ENCODE results near the gene PPP1R16B.

The PPP1R16B gene

GRCh38 chr20:38867062-38867359, 61.5 kb downstream of the PPP1R16B start:
- H3K9ac ChIP-seq (ENCODE audit: insufficient read length), result no peak overlapping the region
- no peak for DNase-seq (ENCODE audit: low read depth, low spot score)
- H3K36me3 ChIP-seq (ENCODE audit: insufficient read depth, low read length), result no peaks in the 10 kb centered on the region
- no peak overlapping the region for H3K4me3 ChIP-seq
- H3K9me3 ChIP-seq (ENCODE audit: low read depth, low read length), result no peaks in the 10 kb centered on the region
- TF ChIP-seq POLR2AphosphoS5 (IDR thresholded peaks at IDR 0.05; ENCODE audit: borderline replicate concordance, low read depth, low read length), result no peak
- TF ChIP-seq EZH2 (IDR thresholded peaks at IDR 0.05), result no peak
- TF ChIP-seq FOXP2 (optimal IDR thresholded peaks at IDR 0.05; ENCODE audit: control extremely low read depth, extremely low read length, insufficient read depth), result no peak
- H3K27ac ChIP-seq, result no peak overlapping the region

- Histone ChIP-seq H3K27ac (no peak overlapping the region), H3K9ac (ENCODE audit: insufficient read length) (no peak overlapping the region), H3K4me3 (no peak overlapping the region), H3K9me3 (ENCODE audit: low read depth, low read length) (no peaks in the 10 kb centered on the region), H3K36me3 (ENCODE audit: insufficient read depth, low read length) (no peaks in the 10 kb centered on the region)
- DNase-seq (ENCODE audit: low read depth, low spot score), result no peak
- no peak for TF ChIP-seq FOXP2 (optimal IDR thresholded peaks at IDR 0.05; ENCODE audit: control extremely low read depth, extremely low read length, insufficient read depth)
- TF ChIP-seq POLR2AphosphoS5 (IDR thresholded peaks at IDR 0.05; ENCODE audit: borderline replicate concordance, low read depth, low read length), result no peak
These were observed 65.4 kb downstream of the PPP1R16B start for GRCh38 chr20:38870733-38871559.

- Histone ChIP-seq H3K27ac (no peak overlapping the region), H3K9me3 (ENCODE audit: low read depth, low read length) (no peaks in the 10 kb centered on the region), H3K4me3 (no peak overlapping the region), H3K36me3 (ENCODE audit: insufficient read depth, low read length) (no peaks in the 10 kb centered on the region), H3K9ac (ENCODE audit: insufficient read length) (no peak overlapping the region)
- no peak for DNase-seq (ENCODE audit: low read depth, low spot score)
- TF ChIP-seq EZH2 (IDR thresholded peaks at IDR 0.05), result no peak
- no peak for TF ChIP-seq FOXP2 (optimal IDR thresholded peaks at IDR 0.05; ENCODE audit: control extremely low read depth, extremely low read length, insufficient read depth)
- no peak for TF ChIP-seq POLR2AphosphoS5 (IDR thresholded peaks at IDR 0.05; ENCODE audit: borderline replicate concordance, low read depth, low read length)
These were observed 66.1 kb downstream of the PPP1R16B start for GRCh38 chr20:38871560-38871953.

GRCh38 chr20:38872036-38872435, 66.5 kb downstream of the PPP1R16B start:
- Histone ChIP-seq H3K27ac (no peak overlapping the region), H3K4me3 (no peak overlapping the region), H3K9me3 (ENCODE audit: low read depth, low read length) (no peaks in the 10 kb centered on the region), H3K36me3 (ENCODE audit: insufficient read depth, low read length) (no peaks in the 10 kb centered on the region), H3K9ac (ENCODE audit: insufficient read length) (no peak overlapping the region)
- no peak for TF ChIP-seq EZH2 (IDR thresholded peaks at IDR 0.05)
- no peak for TF ChIP-seq FOXP2 (optimal IDR thresholded peaks at IDR 0.05; ENCODE audit: control extremely low read depth, extremely low read length, insufficient read depth)
- no peak for TF ChIP-seq POLR2AphosphoS5 (IDR thresholded peaks at IDR 0.05; ENCODE audit: borderline replicate concordance, low read depth, low read length)
- no peak for DNase-seq (ENCODE audit: low read depth, low spot score)

- H3K4me3 ChIP-seq, result no peak overlapping the region
- H3K36me3 ChIP-seq (ENCODE audit: insufficient read depth, low read length), result no peaks in the 10 kb centered on the region
- no peak overlapping the region for H3K27ac ChIP-seq
- H3K9me3 ChIP-seq (ENCODE audit: low read depth, low read length), result no peaks in the 10 kb centered on the region
- DNase-seq (ENCODE audit: low read depth, low spot score), result no peak
- H3K9ac ChIP-seq (ENCODE audit: insufficient read length), result no peak overlapping the region
- TF ChIP-seq FOXP2 (optimal IDR thresholded peaks at IDR 0.05; ENCODE audit: control extremely low read depth, extremely low read length, insufficient read depth) (no peak), EZH2 (IDR thresholded peaks at IDR 0.05) (no peak), POLR2AphosphoS5 (IDR thresholded peaks at IDR 0.05; ENCODE audit: borderline replicate concordance, low read depth, low read length) (no peak)
These were observed 67.1 kb downstream of the PPP1R16B start for GRCh38 chr20:38872491-38873049.

- TF ChIP-seq EZH2 (IDR thresholded peaks at IDR 0.05) (no peak), POLR2AphosphoS5 (IDR thresholded peaks at IDR 0.05; ENCODE audit: borderline replicate concordance, low read depth, low read length) (no peak), FOXP2 (optimal IDR thresholded peaks at IDR 0.05; ENCODE audit: control extremely low read depth, extremely low read length, insufficient read depth) (no peak)
- DNase-seq (ENCODE audit: low read depth, low spot score), result no peak
- H3K9ac ChIP-seq (ENCODE audit: insufficient read length), result no peak overlapping the region
These were observed 67.6 kb downstream of the PPP1R16B start for GRCh38 chr20:38873050-38873581.

GRCh38 chr20:38874460-38875174, 69.1 kb downstream of the PPP1R16B start:
- Histone ChIP-seq H3K9me3 (ENCODE audit: low read depth, low read length) (no peaks in the 10 kb centered on the region), H3K9ac (ENCODE audit: insufficient read length) (no peak overlapping the region), H3K27ac (no peak overlapping the region), H3K4me3 (no peak overlapping the region), H3K36me3 (ENCODE audit: insufficient read depth, low read length) (no peaks in the 10 kb centered on the region)
- no peak for DNase-seq (ENCODE audit: low read depth, low spot score)
- TF ChIP-seq POLR2AphosphoS5 (IDR thresholded peaks at IDR 0.05; ENCODE audit: borderline replicate concordance, low read depth, low read length) (no peak), FOXP2 (optimal IDR thresholded peaks at IDR 0.05; ENCODE audit: control extremely low read depth, extremely low read length, insufficient read depth) (no peak), EZH2 (IDR thresholded peaks at IDR 0.05) (no peak)

More at GRCh38 chr20:38873050-38873581, 67.6 kb downstream of the PPP1R16B start:
- Histone ChIP-seq H3K36me3 (ENCODE audit: insufficient read depth, low read length) (no peaks in the 10 kb centered on the region), H3K9me3 (ENCODE audit: low read depth, low read length) (no peaks in the 10 kb centered on the region), H3K27ac (no peak overlapping the region), H3K4me3 (no peak overlapping the region)

Data from SK-N-MC (cell line).